Measurements from ENCODE around the gene KLF9. TPM values are rescaled to one million over a fixed set of nuclear protein-coding genes. Genes with fewer than 3 reads are reported as not detected.

The KLF9 gene
- total and polyA plus RNA-seq, 9 of the 15 experiments (the other 6 are each of a cell fraction or from before 2014, with no cell fraction given), result 3.3 to 11.9 (median 6.9) TPM

DNA sequence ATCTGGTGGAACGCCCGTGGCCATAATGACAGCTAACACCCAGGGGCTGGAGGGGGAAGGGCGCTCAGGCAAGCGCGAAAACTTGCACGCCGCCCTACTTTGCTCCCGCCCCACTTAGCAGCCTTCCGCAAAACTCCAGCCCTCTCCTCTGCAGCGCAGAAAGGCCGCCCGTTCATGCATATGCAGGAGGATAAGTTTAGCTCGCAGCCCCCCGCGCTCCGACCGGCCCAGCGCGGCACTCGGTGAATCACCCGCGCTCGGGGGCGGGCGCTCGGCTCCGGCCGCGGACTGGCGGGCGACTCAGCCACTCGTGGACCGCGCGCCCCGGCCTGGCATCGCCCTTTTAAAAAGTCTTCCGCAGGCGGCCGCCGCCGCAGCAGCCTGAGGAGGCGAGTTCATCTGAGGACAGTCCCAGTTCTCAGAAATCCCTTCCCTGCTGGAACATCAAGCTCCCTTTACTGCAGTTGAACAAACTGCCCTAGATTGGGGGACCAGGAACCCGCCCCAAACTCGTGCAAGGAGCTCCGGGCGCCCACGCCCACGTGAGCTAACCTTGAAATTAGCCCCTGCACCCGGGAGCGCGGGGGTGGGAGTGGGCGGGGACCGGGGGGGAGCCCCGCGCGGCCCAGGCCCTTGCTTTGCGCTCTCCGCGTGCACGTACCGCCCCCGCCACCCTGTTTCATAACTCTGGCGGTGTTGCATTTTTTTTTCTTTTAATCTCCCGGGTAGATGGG, 4.5 kb upstream of the KLF9 start (continued):
- TF ChIP-seq, protein P1, sequence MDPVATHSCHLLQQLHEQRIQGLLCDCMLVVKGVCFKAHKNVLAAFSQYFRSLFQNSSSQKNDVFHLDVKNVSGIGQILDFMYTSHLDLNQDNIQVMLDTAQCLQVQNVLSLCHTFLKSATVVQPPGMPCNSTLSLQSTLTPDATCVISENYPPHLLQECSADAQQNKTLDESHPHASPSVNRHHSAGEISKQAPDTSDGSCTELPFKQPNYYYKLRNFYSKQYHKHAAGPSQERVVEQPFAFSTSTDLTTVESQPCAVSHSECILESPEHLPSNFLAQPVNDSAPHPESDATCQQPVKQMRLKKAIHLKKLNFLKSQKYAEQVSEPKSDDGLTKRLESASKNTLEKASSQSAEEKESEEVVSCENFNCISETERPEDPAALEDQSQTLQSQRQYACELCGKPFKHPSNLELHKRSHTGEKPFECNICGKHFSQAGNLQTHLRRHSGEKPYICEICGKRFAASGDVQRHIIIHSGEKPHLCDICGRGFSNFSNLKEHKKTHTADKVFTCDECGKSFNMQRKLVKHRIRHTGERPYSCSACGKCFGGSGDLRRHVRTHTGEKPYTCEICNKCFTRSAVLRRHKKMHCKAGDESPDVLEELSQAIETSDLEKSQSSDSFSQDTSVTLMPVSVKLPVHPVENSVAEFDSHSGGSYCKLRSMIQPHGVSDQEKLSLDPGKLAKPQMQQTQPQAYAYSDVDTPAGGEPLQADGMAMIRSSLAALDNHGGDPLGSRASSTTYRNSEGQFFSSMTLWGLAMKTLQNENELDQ (CRISPR knock-in tag; IDR thresholded peaks at IDR 0.05; ENCODE audit: borderline replicate concordance), result no peak
- no peak for TF ChIP-seq KAT8 (IDR thresholded peaks at IDR 0.05; ENCODE audit: low read depth)
- no peak for TF ChIP-seq TAF15 (IDR thresholded peaks at IDR 0.05; ENCODE audit: low read depth, low read length)
- TF ChIP-seq, protein P2, sequence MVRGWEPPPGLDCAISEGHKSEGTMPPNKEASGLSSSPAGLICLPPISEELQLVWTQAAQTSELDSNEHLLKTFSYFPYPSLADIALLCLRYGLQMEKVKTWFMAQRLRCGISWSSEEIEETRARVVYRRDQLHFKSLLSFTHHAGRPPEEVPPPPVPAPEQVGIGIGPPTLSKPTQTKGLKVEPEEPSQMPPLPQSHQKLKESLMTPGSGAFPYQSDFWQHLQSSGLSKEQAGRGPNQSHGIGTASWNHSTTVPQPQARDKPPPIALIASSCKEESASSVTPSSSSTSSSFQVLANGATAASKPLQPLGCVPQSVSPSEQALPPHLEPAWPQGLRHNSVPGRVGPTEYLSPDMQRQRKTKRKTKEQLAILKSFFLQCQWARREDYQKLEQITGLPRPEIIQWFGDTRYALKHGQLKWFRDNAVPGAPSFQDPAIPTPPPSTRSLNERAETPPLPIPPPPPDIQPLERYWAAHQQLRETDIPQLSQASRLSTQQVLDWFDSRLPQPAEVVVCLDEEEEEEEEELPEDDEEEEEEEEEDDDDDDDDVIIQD (CRISPR knock-in tag; IDR thresholded peaks at IDR 0.05), result no peak
- no peak for TF ChIP-seq ZNF41 (CRISPR knock-in tag; conservative IDR thresholded peaks at IDR 0.05)
- TF ChIP-seq ZKSCAN1 (IDR thresholded peaks at IDR 0.05; ENCODE audit: low read depth, low read length), result no peak
- no peak for TF ChIP-seq ZNF253 (CRISPR knock-in tag; conservative IDR thresholded peaks at IDR 0.05)
- no peak for TF ChIP-seq ZNF583 (CRISPR knock-in tag; IDR thresholded peaks at IDR 0.05)
- TF ChIP-seq HCFC1 (IDR thresholded peaks at IDR 0.05; ENCODE audit: low read depth, low read length), result no peak
- TF ChIP-seq, protein P3, sequence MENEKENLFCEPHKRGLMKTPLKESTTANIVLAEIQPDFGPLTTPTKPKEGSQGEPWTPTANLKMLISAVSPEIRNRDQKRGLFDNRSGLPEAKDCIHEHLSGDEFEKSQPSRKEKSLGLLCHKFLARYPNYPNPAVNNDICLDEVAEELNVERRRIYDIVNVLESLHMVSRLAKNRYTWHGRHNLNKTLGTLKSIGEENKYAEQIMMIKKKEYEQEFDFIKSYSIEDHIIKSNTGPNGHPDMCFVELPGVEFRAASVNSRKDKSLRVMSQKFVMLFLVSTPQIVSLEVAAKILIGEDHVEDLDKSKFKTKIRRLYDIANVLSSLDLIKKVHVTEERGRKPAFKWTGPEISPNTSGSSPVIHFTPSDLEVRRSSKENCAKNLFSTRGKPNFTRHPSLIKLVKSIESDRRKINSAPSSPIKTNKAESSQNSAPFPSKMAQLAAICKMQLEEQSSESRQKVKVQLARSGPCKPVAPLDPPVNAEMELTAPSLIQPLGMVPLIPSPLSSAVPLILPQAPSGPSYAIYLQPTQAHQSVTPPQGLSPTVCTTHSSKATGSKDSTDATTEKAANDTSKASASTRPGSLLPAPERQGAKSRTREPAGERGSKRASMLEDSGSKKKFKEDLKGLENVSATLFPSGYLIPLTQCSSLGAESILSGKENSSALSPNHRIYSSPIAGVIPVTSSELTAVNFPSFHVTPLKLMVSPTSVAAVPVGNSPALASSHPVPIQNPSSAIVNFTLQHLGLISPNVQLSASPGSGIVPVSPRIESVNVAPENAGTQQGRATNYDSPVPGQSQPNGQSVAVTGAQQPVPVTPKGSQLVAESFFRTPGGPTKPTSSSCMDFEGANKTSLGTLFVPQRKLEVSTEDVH (IDR thresholded peaks at IDR 0.05; ENCODE audit: low read depth, partially characterized antibody), result peak; percentile 26
- no peak for TF ChIP-seq KLF1 (tag; IDR thresholded peaks at IDR 0.05)
- peak; percentile 84 for TF ChIP-seq SNIP1 (IDR thresholded peaks at IDR 0.05; ENCODE audit: low read depth)
- peak; percentile 54 for TF ChIP-seq GABPB1 (CRISPR knock-in tag; IDR thresholded peaks at IDR 0.05)
- no peak for TF ChIP-seq ZNF785 (CRISPR knock-in tag; IDR thresholded peaks at IDR 0.05)
- no peak for TF ChIP-seq BACH1 (tag; IDR thresholded peaks at IDR 0.05)
- TF ChIP-seq, protein P4, sequence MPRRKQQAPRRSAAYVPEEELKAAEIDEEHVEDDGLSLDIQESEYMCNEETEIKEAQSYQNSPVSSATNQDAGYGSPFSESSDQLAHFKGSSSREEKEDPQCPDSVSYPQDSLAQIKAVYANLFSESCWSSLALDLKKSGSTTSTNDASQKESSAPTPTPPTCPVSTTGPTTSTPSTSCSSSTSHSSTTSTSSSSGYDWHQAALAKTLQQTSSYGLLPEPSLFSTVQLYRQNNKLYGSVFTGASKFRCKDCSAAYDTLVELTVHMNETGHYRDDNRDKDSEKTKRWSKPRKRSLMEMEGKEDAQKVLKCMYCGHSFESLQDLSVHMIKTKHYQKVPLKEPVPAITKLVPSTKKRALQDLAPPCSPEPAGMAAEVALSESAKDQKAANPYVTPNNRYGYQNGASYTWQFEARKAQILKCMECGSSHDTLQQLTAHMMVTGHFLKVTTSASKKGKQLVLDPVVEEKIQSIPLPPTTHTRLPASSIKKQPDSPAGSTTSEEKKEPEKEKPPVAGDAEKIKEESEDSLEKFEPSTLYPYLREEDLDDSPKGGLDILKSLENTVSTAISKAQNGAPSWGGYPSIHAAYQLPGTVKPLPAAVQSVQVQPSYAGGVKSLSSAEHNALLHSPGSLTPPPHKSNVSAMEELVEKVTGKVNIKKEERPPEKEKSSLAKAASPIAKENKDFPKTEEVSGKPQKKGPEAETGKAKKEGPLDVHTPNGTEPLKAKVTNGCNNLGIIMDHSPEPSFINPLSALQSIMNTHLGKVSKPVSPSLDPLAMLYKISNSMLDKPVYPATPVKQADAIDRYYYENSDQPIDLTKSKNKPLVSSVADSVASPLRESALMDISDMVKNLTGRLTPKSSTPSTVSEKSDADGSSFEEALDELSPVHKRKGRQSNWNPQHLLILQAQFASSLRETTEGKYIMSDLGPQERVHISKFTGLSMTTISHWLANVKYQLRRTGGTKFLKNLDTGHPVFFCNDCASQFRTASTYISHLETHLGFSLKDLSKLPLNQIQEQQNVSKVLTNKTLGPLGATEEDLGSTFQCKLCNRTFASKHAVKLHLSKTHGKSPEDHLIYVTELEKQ (CRISPR knock-in tag; IDR thresholded peaks at IDR 0.05), result no peak
- peak; percentile 26; the same call in 1 of the 2 replicates for TF ChIP-seq PHF8 (IDR thresholded peaks at IDR 0.05; ENCODE audit: borderline replicate concordance, low read length)
- TF ChIP-seq ZNF436 (CRISPR knock-in tag; IDR thresholded peaks at IDR 0.05), result no peak
- peak; percentile 35 for TF ChIP-seq POLR2B (IDR thresholded peaks at IDR 0.05; ENCODE audit: low read depth, partially characterized antibody)
